Measurements from ENCODE around the gene PIGM. TPM values are rescaled to one million over a fixed set of nuclear protein-coding genes. Genes with fewer than 3 reads are reported as not detected.

The PIGM gene
- total RNA-seq, 1 experiment from 2014 or later = 13.2 TPM

GRCh38 chr1:160006312-160006940 lies 25.4 kb downstream of the PIGM start:
- BruUV-seq (replicated peaks) = no TSS peak
- no peaks in the 10 kb centered on the region for H3K4me1 Mint-ChIP-seq (ENCODE audit: low read depth, unreplicated experiment)
- H3K27ac Mint-ChIP-seq (ENCODE audit: unreplicated experiment) = no peak overlapping the region
- DNase-seq = peak; percentile 85
- intact Hi-C loops (cut with micrococcal nuclease; ENCODE audit: unreplicated experiment) = loop anchor here (1.0 to 10.0 kb wide), 5 partner anchors 70 to 872 kb away; no protein-coding TSS in a partner anchor
- no peak overlapping the region for H3K4me3 Mint-ChIP-seq (ENCODE audit: low read depth, unreplicated experiment)
- H3K36me3 Mint-ChIP-seq (ENCODE audit: insufficient read depth, unreplicated experiment) = no peaks in the 10 kb centered on the region
- TF ChIP-seq CTCF (IDR thresholded peaks at IDR 0.05; ENCODE audit: unreplicated experiment) = peak; percentile 93
- CTCF ChIA-PET = interaction anchor here (0.6 to 4.2 kb wide), 13 partner anchors 10 to 208 kb away, joined by 3 to 110 read pairs (median 6); partner anchors contain the start of genes FCRL6 and IGSF9
- H3K27me3 Mint-ChIP-seq (ENCODE audit: unreplicated experiment) = peaks cover 42% of the 10 kb centered on the region
- H3K9me3 Mint-ChIP-seq (ENCODE audit: low read depth, unreplicated experiment) = no peaks in the 10 kb centered on the region

- Mint-ChIP-seq H3K4me1 (ENCODE audit: low read depth, unreplicated experiment) (no peaks in the 10 kb centered on the region), H3K27me3 (ENCODE audit: unreplicated experiment) (peaks cover 34% of the 10 kb centered on the region), H3K9me3 (ENCODE audit: low read depth, unreplicated experiment) (no peaks in the 10 kb centered on the region), H3K4me3 (ENCODE audit: low read depth, unreplicated experiment) (no peak overlapping the region), H3K36me3 (ENCODE audit: insufficient read depth, unreplicated experiment) (no peaks in the 10 kb centered on the region), H3K27ac (ENCODE audit: unreplicated experiment) (no peak overlapping the region)
- intact Hi-C loops (cut with micrococcal nuclease; ENCODE audit: unreplicated experiment) = loop anchor here (10.0 kb wide), 1 partner anchor 870 kb away; no protein-coding TSS in a partner anchor
- CTCF ChIA-PET = interaction anchor here (1.6 to 4.2 kb wide), 3 partner anchors 66 to 114 kb away, joined by 3 to 110 read pairs (median 55); no protein-coding TSS in a partner anchor
- no TSS peak for BruUV-seq (replicated peaks)
- TF ChIP-seq CTCF (IDR thresholded peaks at IDR 0.05; ENCODE audit: unreplicated experiment) = no peak
- DNase-seq = no peak
These were observed 26.7 kb downstream of the PIGM start for GRCh38 chr1:160005070-160005469.

GRCh38 chr1:160004425-160004824 lies 27.4 kb downstream of the PIGM start:
- DNase-seq = no peak
- H3K9me3 Mint-ChIP-seq (ENCODE audit: low read depth, unreplicated experiment) = no peaks in the 10 kb centered on the region
- no peak overlapping the region for H3K4me3 Mint-ChIP-seq (ENCODE audit: low read depth, unreplicated experiment)
- intact Hi-C loops (cut with micrococcal nuclease; ENCODE audit: unreplicated experiment) = loop anchor here (10.0 kb wide), 1 partner anchor 870 kb away; no protein-coding TSS in a partner anchor
- CTCF ChIA-PET = interaction anchor here (3.8 kb wide), 1 partner anchor 65 kb away, joined by 55 read pairs; no protein-coding TSS in a partner anchor
- no peaks in the 10 kb centered on the region for H3K4me1 Mint-ChIP-seq (ENCODE audit: low read depth, unreplicated experiment)
- TF ChIP-seq CTCF (IDR thresholded peaks at IDR 0.05; ENCODE audit: unreplicated experiment) = no peak
- H3K27ac Mint-ChIP-seq (ENCODE audit: unreplicated experiment) = no peak overlapping the region
- H3K27me3 Mint-ChIP-seq (ENCODE audit: unreplicated experiment) = peaks cover 31% of the 10 kb centered on the region
- BruUV-seq (replicated peaks) = no TSS peak
- no peaks in the 10 kb centered on the region for H3K36me3 Mint-ChIP-seq (ENCODE audit: insufficient read depth, unreplicated experiment)

GRCh38 chr1:160004001-160004400 lies 27.8 kb downstream of the PIGM start:
- intact Hi-C loops (cut with micrococcal nuclease; ENCODE audit: unreplicated experiment) = loop anchor here (10.0 kb wide), 1 partner anchor 869 kb away; no protein-coding TSS in a partner anchor
- no peak for DNase-seq

More at GRCh38 chr1:160004001-160004400, 27.8 kb downstream of the PIGM start:
- CTCF ChIA-PET = interaction anchor here (0.8 kb wide), 1 partner anchor 10 kb away, joined by 3 read pairs; no protein-coding TSS in a partner anchor
- H3K36me3 Mint-ChIP-seq (ENCODE audit: insufficient read depth, unreplicated experiment) = no peaks in the 10 kb centered on the region
- no peak for TF ChIP-seq CTCF (IDR thresholded peaks at IDR 0.05; ENCODE audit: unreplicated experiment)
- no peak overlapping the region for H3K4me3 Mint-ChIP-seq (ENCODE audit: low read depth, unreplicated experiment)
- peaks cover 31% of the 10 kb centered on the region for H3K27me3 Mint-ChIP-seq (ENCODE audit: unreplicated experiment)
- no peaks in the 10 kb centered on the region for H3K4me1 Mint-ChIP-seq (ENCODE audit: low read depth, unreplicated experiment)
- H3K27ac Mint-ChIP-seq (ENCODE audit: unreplicated experiment) = no peak overlapping the region
- no TSS peak for BruUV-seq (replicated peaks)
- H3K9me3 Mint-ChIP-seq (ENCODE audit: low read depth, unreplicated experiment) = no peaks in the 10 kb centered on the region
